ENCODE measurements around the gene LTA4H.

LTA4H gene

DNA sequence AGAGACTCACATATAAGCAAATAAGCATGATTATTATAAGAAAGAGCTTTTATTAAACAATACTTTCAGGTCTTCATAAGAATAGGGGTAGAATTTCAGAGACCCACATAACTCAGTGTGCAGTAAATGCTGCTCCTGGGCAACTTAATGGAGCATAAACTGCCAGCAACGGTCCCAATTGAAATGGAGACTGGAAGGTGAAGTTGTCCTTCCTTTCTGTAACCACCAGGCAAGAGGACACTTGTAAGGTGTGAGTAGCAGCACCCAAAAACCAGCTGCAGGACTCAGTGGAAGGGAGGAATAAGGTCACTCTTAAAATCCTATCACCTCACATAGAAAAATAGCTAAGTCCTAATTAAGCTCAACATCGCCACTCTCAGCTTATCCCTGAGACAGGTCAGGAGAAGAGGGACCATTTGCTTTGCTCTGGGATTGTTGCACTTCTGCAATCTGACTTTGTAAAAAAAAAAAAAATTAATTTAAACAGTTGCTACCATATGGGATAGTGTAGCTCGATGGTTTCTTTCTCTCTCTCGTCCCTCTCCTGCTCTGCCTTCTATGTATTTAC lies 22.7 kb upstream of the LTA4H start:
- no peak for DNase-seq (ENCODE audit: low spot score)

DNA sequence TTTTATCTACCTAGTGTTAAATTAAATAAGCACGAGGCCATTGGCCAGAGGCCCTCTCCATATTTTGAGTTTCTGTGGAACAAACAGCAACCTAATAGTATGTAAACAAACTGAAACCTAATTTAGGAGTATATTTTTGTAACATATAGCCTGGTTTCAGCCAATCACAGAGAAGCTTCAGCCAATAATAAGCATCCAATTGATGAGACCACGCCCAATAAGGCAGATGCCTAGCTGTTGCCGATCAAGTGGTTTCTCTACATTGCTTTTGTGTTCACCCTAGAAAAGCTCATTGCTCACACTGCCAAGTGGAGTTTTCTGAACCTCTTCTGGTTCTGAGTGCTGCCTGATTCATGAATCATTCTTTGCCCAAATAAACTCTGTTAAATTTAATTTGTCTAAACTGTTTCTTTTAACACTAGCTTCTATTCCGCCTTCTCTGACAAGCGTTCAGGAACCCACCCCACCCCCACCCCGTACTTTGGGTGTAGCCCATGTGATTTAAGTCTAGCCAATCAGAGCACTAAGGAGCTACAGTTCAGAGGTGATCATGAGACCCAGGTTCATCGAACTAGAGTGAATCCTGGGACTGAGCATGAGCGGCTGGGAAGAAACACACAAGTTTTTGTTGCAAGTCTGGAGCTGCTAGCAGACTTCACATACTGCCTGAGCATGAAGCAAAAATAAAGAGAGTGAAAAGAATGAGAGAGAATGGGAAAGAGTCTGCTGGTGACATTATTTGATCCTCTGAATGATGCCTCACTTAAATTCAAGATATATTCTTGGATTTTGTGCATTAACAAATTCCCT lies 21.5 kb upstream of the LTA4H start:
- DNase-seq (ENCODE audit: low spot score): no peak

DNA sequence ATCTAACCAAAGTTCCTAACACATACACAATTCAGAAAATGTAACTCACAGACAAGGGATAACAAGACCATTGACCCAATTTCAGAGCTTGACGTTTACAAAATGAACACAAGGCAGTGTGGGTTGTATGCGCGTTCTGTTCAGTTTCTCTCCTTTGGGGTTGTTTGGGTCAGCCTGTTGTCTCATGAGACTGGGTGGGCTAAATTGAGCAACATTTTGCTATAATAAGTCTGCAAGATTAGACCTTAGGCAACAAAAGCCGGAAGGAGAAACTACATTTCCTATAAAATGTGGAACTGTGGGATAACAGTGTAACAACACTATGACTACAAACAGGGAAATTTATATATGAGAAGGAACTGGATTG lies 18.8 kb upstream of the LTA4H start:
- no peak for DNase-seq (ENCODE audit: low spot score)

DNA sequence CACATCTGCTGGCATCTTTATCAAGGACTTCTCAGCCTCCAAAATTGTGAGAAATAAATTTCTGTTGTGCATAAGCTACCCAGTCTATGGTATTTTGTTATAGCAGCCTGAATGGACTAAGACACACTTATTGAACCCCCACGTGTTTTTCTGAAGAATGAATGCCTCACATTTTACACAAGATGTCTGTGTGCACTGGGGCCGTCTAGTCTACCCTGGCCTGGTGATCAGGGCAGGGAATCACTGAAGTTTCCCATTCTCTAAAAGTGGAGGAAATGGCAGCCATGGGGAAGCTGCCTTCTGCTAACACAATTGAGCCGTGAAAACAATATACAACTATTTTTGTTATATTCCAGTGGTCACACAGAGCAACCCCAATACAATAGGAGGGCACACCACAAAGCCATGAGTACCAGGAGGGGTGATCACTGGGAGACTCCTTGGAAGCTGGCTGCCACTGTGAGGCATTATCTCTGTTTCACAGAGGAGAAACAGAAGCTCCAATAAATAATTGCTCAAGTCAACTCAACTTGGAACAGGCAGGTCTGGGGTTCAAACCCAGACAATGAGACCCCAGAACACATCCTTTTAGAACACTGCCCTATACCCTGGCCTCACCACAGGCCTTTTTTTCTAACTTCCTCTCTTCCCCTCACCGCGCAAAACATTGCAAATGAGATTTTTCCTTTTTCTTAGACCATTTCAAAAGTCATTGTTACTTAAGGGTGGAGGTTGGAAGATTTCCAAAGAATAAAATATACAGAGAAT lies 18.3 kb upstream of the LTA4H start:
- no peak for DNase-seq (ENCODE audit: low spot score)

DNA sequence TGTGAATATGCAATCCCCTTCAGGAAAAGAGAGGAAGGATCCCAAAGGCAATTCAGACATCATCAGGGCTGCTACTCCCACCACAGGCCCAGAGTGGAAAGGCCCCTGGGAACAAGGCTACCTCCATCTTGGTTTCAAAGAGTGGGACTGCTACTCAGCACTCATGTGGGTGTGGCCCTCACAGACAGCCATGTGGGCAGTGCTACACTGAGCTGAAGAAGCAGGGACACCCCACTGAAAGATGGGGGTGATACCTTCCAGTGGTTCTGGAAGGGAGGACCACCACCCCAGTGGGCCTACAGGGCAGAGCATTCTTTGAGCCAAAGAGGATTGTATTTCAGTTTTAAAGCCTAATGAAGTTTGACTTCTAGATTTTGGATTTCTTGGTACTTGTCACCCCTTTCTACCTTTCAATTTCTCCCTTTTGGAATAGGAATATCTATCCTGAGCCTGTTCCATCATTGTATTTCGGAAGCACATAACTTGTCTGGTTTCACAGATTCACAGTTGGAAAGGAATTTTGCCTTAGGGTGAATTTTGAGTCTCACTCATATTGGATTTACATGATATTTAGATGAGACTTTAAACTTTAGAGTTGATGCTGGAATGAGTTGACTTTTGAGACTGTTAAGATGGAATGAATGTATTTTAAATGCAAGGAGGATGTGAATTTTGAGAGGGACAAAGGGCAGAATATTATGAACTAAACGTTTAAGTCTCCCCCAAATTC lies 16.5 kb upstream of the LTA4H start:
- DNase-seq (ENCODE audit: low spot score): no peak

DNA sequence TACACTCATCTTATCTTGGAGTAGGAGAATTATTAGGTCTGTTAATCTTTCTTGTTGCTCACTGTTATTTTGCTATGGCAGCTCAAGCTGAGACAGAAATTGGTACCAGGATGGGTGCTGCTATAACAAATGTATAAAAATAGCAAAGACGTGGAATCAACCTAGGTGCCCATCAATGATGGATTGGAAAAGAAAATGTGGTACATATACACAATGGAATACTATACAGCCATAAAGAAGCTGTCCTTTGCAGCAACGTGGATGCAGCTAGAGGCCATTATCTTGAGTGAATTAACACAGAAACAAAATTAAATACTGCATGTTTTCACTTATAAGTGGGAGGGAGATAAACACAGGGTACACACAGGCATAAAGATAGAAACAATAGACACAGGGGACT lies 14.8 kb upstream of the LTA4H start:
- DNase-seq (ENCODE audit: low spot score): no peak

DNA sequence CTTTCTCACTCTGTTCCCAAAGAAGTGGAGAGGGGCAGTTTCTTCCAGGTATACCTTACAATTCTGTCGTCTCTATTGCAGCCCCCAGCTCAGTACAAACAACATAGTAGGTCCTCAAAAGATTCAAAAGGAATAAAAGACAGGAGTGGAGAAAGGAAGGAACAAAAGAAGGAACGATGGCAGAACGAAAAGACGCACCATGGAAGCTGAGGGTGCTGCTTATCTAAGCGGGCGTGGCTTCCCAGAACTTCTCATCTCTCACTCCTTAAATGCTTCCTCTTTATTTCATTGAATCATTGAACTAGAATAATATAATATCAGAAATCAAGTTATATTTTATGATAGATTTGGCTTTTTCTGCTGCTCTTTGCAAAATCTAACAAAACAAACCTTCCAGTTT lies 13.7 kb upstream of the LTA4H start:
- no peak for DNase-seq (ENCODE audit: low spot score)

DNA sequence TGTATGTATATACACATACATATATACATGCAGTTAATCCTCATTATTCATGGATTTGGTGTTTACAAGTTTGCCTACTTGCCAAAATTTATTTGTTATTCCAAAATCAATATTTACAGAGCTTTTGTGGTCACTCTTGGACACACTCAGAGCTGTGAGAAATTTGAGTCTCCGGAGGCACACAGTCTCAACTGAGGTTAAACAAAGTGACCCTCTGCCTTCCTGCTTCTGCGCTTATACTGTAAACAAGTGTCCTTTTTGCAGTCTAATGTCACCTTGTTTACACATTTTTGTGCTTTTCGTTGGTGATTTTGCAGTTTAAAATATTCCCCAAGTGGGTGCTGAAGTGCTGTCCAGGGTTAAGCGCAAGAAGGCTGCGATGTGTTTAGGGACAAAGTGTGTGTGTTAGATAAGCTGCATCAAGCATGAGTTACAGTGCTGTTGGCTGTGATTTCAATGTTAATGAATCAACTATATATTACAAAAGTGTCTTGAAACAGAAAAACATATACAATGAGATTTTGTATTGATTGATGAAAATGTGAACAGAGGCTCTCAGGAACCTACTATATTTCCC lies 13.1 kb upstream of the LTA4H start:
- no peak for DNase-seq (ENCODE audit: low spot score)

DNA sequence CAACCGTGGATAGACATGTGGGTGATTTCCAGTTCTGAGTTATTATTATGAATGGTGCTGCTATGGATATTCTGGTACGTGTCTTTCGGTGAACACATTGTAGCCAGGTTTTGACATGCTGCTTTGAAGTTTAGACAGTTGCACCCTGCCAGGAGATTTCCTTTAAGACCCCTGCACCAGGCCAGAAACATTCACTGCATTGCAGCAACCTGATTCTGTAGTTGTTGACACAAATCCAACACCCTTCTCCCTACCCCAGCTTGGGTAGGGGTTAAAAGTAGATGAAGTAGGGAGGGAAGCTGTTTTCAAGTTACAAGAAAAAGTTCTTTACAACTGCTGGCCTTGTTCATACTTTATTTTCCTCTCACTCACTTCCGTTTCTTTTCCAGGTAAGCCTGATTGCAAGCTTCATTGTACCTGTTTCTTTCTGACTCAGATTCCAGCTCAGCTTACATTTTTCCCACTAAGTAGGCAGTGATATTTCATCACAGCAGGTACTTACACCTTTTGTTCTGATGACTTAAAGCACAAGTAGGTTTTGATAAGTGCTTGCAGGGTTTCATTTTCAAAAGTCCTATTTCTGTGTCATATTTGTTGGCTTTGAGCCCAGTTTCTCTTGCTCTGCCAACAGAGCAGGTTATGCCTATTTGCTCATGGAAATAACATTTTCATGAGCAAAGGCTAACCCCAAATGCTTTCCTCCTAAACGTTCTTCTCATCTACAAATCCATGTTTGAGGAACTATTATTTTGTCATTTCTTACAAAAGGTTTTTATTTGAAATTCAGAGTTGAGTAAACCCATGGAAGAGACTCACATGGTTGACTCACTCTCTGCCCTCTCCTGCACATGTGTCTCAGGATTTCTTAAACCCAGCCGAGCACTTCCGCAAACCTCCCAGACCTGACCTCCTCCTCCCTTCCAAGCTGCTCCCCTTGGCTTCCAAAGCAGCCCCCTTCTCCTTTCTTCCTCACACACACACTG lies 12.1 kb upstream of the LTA4H start:
- peak; percentile 63 for DNase-seq (ENCODE audit: low spot score)

DNA sequence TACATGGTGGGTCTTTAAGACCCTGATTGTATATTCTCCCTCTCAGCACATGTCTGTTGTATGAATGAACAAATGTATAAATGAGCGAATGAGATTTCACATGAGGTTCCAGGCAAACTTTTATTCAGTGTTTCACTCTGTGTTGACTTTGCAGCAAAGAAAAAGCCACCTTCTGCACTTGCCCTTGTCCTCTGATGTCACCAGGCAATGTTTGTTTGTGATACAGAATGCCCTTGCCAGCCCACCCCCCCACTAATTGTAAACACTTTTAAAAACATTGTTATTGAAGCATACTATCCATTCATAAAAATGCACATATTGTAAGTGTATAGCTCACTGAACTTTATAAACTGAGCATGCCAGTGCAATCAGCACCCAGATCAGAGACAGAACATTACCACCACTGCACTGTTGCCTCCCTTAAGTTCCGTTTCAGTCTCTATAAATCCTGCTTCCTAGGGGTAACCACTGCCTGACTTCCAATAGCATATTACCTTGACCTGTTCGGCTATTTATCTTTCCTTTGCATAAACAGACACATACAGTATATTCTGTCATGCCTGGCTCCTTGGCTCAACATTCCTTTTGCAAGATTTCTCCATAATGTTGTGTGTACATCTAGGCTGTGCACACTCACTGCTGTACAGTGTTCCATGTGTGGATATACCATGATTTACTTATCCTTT lies 11.3 kb upstream of the LTA4H start:
- no peak for DNase-seq (ENCODE audit: low spot score)

DNA sequence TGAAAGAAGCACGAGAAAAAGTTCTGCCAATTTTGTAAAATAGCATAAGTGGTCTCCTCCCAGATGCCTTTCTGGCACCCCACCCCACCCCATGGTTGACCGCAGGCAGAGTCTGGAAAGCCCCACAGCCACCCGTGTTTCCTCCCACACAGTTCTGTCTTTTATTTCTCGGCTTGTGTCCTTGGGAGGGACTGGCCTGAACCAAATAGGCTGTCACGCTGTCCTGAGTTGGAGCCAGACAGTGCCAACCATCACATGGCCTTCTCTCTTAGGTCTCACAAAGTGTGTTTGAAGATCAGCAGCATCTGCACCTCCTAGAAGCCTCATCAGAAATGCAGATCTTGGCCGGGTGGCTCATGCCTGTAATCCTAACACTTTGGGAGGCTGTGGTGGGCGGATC lies 10.2 kb upstream of the LTA4H start:
- no peak for DNase-seq (ENCODE audit: low spot score)

DNA sequence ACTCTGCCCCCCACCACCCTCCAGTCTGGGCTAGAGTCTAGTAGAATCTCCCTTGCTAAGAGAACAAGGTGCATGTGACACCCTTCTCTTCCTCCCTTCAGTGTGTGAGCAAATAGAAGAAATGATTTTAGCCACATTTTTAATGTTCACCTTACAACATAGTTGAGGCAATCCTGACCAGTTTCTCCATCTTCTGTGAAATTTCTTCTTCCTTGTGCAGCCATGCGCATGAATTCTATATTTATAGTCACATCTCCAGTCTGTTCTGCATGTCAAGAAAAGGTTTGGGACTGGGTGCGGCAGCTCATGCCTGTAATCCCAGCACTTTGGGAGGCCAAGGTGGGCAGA lies 9.5 kb upstream of the LTA4H start:
- DNase-seq (ENCODE audit: low spot score): no peak

DNA sequence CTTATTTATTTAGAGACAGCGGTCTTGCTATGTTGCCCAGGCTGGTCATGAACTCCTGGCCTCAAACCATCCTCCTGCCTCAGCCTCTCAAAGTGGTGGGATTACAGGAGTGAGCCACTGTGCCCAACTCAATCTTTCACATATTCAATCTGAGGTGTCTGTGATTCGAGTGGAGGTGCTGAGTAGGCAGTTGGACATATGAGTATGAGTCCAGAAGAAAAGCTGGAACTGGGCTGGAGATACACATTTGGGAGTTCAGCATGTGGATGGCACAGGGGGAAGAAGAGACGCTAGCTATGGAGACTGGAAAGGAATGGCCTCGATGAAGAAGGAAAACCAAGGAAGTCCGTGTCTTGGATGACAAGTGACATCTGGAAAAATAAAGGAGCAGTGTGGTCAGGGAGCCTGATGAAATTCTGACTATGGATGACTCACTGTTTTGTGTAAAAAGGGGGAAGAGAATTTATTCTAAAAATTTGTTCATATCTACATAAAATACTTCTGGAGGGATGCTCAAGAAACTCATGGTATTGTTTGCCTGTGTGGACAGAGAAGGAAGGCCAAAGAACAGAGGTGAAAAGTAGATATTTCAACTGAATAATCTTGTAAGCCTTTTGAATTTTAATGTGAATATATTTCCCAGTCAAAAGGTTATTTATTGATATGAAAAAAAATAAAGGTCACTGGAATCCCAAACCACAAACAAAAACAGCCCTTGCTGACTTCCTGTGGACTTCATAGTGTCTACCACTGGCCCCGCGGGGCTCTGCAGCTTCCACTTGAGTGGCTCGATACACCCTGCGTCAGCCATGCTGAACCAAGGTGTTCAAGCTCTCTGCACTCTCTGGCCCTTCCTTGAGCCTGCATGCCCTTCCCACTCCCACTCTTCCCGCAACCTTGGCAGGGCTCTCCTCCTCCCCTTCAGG lies 8.9 kb upstream of the LTA4H start:
- DNase-seq (ENCODE audit: low spot score): peak; percentile 22

DNA sequence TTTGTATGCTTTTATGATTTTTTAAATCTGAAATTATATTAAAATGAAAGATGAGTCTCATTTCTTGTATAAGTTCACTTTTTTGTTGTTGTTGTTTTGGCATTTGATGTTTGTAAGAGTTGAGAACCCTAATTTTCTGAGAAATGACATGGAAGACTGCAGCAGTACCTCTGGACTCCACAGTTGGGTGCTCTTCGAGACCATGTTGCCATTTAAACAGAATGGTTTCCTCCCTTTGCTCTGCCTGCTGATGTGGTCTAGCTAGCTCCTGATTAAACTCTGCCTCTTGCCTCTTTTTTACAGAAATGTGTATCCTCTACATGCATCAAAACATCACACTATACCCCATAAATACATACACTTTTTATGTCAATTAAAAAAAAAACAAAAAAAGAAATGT lies 5.8 kb upstream of the LTA4H start:
- no peak for DNase-seq (ENCODE audit: low spot score)

DNA sequence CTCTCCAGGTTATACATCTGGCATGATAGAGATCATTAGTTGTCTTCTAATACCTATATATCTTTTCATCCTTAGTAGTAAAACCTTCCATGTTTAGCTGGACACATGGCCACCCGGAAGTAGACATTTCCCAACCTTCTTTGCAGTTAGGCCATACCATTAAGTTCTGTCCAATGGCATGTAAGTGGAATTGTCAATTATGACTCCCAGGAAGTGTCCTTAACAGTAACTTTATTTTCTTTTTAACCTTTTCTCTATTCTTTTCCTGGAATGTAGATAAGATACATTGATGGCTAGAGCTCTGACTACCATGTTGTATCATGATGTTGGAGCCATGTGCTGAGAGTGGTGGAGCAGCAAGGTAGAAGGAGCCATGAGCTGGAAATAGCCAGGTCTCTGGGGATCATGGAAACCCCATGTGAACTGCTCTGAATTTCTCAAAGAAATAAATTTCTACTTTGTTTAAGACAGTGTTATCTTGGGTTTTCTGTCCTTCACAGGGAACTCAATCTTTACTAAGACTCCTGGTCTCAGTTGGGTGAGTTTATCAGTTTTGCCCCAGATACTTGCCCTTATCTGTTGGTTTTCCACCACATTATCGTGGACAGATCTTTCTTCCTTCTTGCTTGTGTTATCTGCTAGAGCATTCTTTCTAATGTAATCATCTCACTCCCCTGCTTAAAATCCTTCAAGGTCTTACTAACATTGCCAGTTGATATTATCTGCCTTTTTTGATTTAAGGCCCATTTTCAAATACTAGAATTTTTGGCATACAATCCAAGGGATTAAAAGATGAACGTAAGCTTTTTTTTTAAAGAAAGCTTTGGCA lies 5.1 kb upstream of the LTA4H start:
- DNase-seq (ENCODE audit: low spot score): no peak

DNA sequence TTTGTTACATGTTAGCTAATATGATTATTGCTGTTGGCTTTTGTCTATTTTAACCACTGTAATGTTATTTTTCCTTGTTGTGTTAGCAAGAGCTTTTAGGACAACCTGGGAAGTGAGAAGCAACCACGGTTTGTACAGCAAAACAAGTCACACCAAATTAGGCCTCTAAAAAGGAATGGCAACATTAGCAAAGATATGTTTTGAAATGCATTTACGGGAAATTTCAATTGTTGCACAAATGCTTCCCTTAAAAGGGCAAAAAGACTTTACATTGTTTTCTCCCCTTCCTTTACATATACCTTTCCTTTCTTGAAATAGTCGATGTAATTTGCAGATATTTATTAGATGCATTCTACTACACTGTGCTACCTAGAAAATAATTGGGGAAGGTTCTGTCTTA lies 4.1 kb upstream of the LTA4H start:
- no peak for DNase-seq (ENCODE audit: low spot score)

DNA sequence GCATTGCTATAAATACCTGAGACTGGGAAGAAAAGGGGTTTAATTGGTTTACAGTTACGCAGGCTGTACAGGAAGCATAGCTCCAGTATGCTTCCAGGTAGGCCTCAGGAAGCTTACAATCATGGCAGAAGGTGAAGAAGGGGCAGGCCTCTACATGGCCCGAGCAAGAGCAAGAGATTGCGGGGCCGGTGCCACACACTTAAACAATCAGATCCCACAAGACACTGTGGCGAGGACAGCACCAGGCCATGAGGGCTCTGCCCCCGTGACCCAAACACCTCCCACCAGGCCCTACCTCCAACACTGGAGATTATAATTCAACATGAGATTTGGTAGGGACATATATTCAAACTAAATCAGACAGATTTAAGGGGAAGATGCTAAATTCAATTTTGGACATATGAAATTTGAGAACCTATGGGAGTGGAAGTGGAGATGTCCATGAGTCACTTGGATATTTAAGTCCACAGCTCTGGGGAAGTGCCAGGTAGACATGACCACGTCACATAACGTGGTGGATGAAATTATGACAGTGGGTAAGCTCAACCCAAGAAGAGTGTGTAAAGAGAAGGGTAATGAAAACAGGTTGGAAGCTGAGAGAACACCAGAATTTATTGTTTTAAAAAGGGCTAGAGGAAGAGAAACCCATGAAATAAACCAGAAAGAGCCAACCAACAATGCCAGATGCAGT lies 1.5 kb upstream of the LTA4H start:
- DNase-seq (ENCODE audit: low spot score): no peak

Measured in NAMALWA (cell line).